Gastrocnemius medialis (tissue), 4 donors: ENCODE data around the gene BBX. TPM values are rescaled to one million over a fixed set of nuclear protein-coding genes. Genes with fewer than 3 reads are reported as not detected.

ENCODE experiments used
- ATAC-seq, 2 donors: fragments of 150-250 bp; one replicate each; pipeline ENCODE4 v1.9.1; 2016
- DNase-seq, 2 donors: peaks; one replicate each; pipeline ENCODE4 v3.0.0-alpha.2; 2019
- H3K27ac ChIP-seq, 4 donors: fragments of 200-600 bp; sonication (generic); 1 replicate in 1 of 4; 2 replicates in 3 of 4; pipeline ENCODE4 v1.5.1; 2016 to 2018; ENCODE audit warnings: mild to moderate bottlenecking in 2 of 4, moderate library complexity in 1 of 4
- H3K27me3 ChIP-seq, 3 donors: fragments of 200-600 bp; sonication (generic) in 2 of 3; 1 replicate in 1 of 3; 2 replicates in 2 of 3; pipeline versions ENCODE4 v1.5.1 to v1.6.0; 2016 to 2019; ENCODE audit warnings: mild to moderate bottlenecking in 1 of 3, moderate library complexity in 1 of 3
- H3K36me3 ChIP-seq, 2 donors: fragments of 200-600 bp; sonication (generic) in 1 of 2; one replicate each; pipeline ENCODE4 v1.5.1; 2017 to 2018
- H3K4me1 ChIP-seq, 2 donors: fragments of 200-600 bp; sonication (generic) in 1 of 2; one replicate each; pipeline ENCODE4 v1.5.1; 2016 to 2017; ENCODE audit warnings: mild to moderate bottlenecking in 2 of 2
- H3K4me3 ChIP-seq, 4 donors: fragments of 200-600 bp; sonication (generic) in 3 of 4; 1 replicate in 1 of 4; 2 replicates in 3 of 4; pipeline ENCODE4 v1.5.1; 2016 to 2019; ENCODE audit warnings: mild to moderate bottlenecking in 2 of 4
- H3K9me3 ChIP-seq, 3 donors: fragments of 200-600 bp; sonication (generic) in 2 of 3; 1 replicate in 1 of 3; 2 replicates in 2 of 3; pipeline ENCODE4 v1.5.1; 2016 to 2019
- POLR2A ChIP-seq, 2 donors: fragments of 450-650 bp; IDR thresholded peaks; one replicate each; pipeline ENCODE4 v1.6.1; 2017; ENCODE audit warnings: antibody characterized with exemption in 2 of 2, mild to moderate bottlenecking in 2 of 2, moderate library complexity in 2 of 2
- in situ Hi-C, 4 donors: fragments of 200-750 bp; cut with MboI; loops; one replicate each; pipeline versions ENCODE4 v1.15.0 to v1.8.0; 2017; ENCODE audit warnings: low sequenced_read_pairs in 4 of 4
- intact Hi-C: fragments of 100-400 bp; cut with DNase I; formaldehyde crosslinking; loops from one replicate; pipeline ENCODE4 v1.15.1; 2023; ENCODE audit warnings: low total_unique reads
- total RNA-seq, 4 donors: library from RNA; depleted of rRNA; stranded (reverse); fragments of >200 nt; gene quantifications; one replicate each; pipeline versions ENCODE4 v1.1.0 to v1.2.3, GENCODE V29; 2016
- TF ChIP-seq, protein P1 (sequence below), 5 experiments: fragments of 450-650 bp in 3 of 5; fragments of 200-600 bp in 2 of 5; sonication (generic) in 2 of 5; IDR thresholded peaks in 4 of 5; conservative IDR thresholded peaks in 1 of 5; 1 replicate in 4 of 5; 2 replicates in 1 of 5; pipeline ENCODE4 v1.5.1; 2016 to 2019; ENCODE audit warnings: antibody characterized with exemption in 5 of 5, mild to moderate bottlenecking in 3 of 5, moderate library complexity in 3 of 5

BBX gene
- total RNA-seq, 4 donors from 2014 or later, result 15.2 to 48.3 (median 20.1) TPM

DNA sequence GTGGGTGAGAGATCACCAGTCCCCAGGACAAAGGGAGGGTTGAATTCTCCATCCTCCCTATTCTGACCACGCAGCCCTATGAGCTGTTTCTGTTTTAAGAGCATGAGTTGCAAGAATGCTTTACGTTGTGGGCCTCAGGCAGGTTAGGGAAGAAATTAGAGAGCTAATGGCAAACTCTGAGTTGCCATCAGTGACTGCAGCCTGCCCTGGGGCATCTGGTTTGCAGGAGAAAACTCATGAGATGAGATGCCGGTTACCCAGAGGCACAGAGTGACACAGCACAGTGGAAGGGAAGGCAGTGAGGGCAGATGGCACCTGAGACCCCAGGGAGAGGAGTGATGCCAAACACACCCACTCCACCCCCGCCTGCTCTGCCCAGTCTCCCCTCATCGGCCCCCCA lies 302.8 kb downstream of the BBX start:
- DNase-seq (no peak), ATAC-seq (no peak)
- Histone ChIP-seq H3K27me3 (no peaks in the 10 kb centered on the region), H3K4me3 (no peak overlapping the region), H3K9me3 (no peaks in the 10 kb centered on the region), H3K27ac (no peak overlapping the region), H3K4me1 (no peaks in the 10 kb centered on the region), H3K36me3 (no peaks in the 10 kb centered on the region)
- in situ Hi-C loops (no loop called here), intact Hi-C loops (no loop called here)
- TF ChIP-seq POLR2A (IDR thresholded peaks at IDR 0.05), result no peak
- TF ChIP-seq, protein P1, sequence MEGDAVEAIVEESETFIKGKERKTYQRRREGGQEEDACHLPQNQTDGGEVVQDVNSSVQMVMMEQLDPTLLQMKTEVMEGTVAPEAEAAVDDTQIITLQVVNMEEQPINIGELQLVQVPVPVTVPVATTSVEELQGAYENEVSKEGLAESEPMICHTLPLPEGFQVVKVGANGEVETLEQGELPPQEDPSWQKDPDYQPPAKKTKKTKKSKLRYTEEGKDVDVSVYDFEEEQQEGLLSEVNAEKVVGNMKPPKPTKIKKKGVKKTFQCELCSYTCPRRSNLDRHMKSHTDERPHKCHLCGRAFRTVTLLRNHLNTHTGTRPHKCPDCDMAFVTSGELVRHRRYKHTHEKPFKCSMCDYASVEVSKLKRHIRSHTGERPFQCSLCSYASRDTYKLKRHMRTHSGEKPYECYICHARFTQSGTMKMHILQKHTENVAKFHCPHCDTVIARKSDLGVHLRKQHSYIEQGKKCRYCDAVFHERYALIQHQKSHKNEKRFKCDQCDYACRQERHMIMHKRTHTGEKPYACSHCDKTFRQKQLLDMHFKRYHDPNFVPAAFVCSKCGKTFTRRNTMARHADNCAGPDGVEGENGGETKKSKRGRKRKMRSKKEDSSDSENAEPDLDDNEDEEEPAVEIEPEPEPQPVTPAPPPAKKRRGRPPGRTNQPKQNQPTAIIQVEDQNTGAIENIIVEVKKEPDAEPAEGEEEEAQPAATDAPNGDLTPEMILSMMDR (IDR thresholded peaks at IDR 0.05 in 4 of 5, conservative IDR thresholded peaks at IDR 0.05 in 1 of 5), result no peak

DNA sequence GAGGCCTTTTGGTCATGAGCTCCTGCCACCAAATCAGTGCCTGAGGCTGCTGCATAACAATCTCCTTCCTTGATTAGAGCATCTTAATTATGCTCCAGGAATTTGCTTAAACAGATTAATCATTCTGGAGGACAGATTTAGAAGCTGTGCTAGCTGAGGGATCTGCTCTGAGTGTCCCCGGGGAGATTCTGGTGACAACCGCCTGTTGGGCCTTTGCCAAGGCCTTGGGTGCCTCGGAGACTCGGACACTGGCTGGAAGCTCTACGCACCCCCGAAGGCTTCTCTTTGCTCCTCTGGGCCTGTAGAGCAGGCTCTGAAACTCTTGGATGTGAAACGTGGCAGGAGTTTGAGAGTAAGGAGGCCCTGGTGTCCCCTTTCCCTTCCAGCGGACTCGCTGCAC lies 304.0 kb downstream of the BBX start:
- ATAC-seq, result no peak
- DNase-seq, result no peak
- Histone ChIP-seq H3K36me3 (no peaks in the 10 kb centered on the region), H3K9me3 (no peaks in the 10 kb centered on the region), H3K27ac (no peak overlapping the region), H3K27me3 (no peaks in the 10 kb centered on the region), H3K4me1 (no peaks in the 10 kb centered on the region), H3K4me3 (no peak overlapping the region)
- in situ Hi-C loops, result no loop called here
- TF ChIP-seq, protein P1 (IDR thresholded peaks at IDR 0.05 in 4 of 5, conservative IDR thresholded peaks at IDR 0.05 in 1 of 5), result no peak
- TF ChIP-seq POLR2A (IDR thresholded peaks at IDR 0.05), result no peak
- intact Hi-C loops, result no loop called here

DNA sequence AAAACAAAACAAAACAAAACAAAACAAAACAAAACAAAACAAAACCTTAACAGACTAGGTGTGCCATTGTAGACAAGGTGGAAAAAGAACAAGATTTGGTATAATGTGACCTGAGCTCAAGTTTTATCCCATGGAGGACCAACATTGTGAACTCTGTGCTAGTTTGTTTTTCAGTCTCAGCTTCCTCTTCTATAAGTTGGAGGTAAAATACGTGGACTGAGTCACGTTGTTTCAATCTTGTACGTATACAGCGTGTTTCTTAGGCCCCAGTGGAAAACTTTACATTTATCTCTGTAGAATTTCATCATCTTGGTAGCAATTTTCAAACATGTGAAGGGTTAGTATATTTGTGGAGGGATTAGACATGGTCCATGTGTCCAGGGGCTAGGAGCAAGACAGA lies 306.4 kb downstream of the BBX start:
- no peaks in the 10 kb centered on the region for H3K4me1 ChIP-seq
- TF ChIP-seq, protein P1 (IDR thresholded peaks at IDR 0.05 in 4 of 5, conservative IDR thresholded peaks at IDR 0.05 in 1 of 5), result no peak
- TF ChIP-seq POLR2A (IDR thresholded peaks at IDR 0.05), result no peak
- DNase-seq, result no peak
- H3K9me3 ChIP-seq, result no peaks in the 10 kb centered on the region
- ATAC-seq, result no peak
- in situ Hi-C loops, result no loop called here
- H3K36me3 ChIP-seq, result no peaks in the 10 kb centered on the region
- H3K4me3 ChIP-seq, result no peak overlapping the region
- no peaks in the 10 kb centered on the region for H3K27me3 ChIP-seq
- no peak overlapping the region for H3K27ac ChIP-seq
- intact Hi-C loops, result no loop called here

DNA sequence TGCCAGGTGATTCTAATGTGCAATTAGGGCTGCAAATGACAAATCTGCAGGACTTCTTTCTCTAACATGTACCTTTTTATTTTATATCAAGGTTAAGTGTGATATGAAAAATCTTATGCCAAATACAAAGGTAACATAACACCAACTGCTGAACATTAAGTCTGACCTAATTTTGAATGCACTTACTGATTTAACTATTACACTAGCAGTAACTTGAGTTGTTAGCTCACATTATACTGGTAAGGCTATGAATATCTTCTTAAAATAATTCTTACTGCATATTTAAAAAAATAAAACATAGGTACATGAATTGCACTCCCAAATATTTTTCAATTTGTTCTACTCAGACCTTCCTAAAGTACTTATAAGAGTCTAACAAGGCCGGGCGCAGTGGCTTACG lies 308.8 kb downstream of the BBX start:
- ATAC-seq (no peak), DNase-seq (no peak)
- H3K9me3 ChIP-seq, result no peaks in the 10 kb centered on the region
- H3K36me3 ChIP-seq, result no peaks in the 10 kb centered on the region
- H3K4me1 ChIP-seq, result no peaks in the 10 kb centered on the region
- H3K4me3 ChIP-seq, result no peak overlapping the region
- no peak overlapping the region for H3K27ac ChIP-seq
- H3K27me3 ChIP-seq, result no peaks in the 10 kb centered on the region
- intact Hi-C loops, result no loop called here
- in situ Hi-C loops, result no loop called here
- TF ChIP-seq, protein P1 (IDR thresholded peaks at IDR 0.05 in 4 of 5, conservative IDR thresholded peaks at IDR 0.05 in 1 of 5), result no peak
- no peak for TF ChIP-seq POLR2A (IDR thresholded peaks at IDR 0.05)

DNA sequence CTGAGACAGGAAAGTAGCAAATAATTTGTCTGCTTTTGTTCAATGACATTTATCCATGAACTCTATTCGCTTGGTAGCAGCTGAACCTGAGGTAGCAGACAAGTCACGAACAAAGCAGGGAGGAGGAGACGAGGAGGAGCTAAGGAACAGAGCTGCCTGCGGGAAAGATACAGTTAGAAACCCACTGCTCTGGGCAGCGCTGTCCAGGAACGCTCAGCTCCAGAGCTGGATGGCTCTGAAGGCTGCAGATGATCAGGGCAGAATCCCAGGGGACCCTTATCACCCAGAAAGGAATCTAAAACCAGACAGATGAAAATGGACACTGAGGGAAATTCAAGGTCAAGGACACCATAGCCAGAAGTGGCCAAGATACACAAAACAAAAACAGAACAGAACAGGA lies 310.3 kb downstream of the BBX start:
- Histone ChIP-seq H3K4me3 (no peak overlapping the region), H3K27me3 (no peaks in the 10 kb centered on the region), H3K4me1 (no peaks in the 10 kb centered on the region), H3K9me3 (no peaks in the 10 kb centered on the region), H3K36me3 (no peaks in the 10 kb centered on the region), H3K27ac (no peak overlapping the region)
- TF ChIP-seq, protein P1 (IDR thresholded peaks at IDR 0.05 in 4 of 5, conservative IDR thresholded peaks at IDR 0.05 in 1 of 5), result no peak
- no peak for TF ChIP-seq POLR2A (IDR thresholded peaks at IDR 0.05)
- intact Hi-C loops, result no loop called here
- ATAC-seq, result no peak
- in situ Hi-C loops, result no loop called here
- no peak for DNase-seq
